ENCODE results near the gene TLE3.

GRCh38 chr15:70132139-70132538 is 34.4 kb upstream of the TLE3 start:
- TF ChIP-seq, protein P1, sequence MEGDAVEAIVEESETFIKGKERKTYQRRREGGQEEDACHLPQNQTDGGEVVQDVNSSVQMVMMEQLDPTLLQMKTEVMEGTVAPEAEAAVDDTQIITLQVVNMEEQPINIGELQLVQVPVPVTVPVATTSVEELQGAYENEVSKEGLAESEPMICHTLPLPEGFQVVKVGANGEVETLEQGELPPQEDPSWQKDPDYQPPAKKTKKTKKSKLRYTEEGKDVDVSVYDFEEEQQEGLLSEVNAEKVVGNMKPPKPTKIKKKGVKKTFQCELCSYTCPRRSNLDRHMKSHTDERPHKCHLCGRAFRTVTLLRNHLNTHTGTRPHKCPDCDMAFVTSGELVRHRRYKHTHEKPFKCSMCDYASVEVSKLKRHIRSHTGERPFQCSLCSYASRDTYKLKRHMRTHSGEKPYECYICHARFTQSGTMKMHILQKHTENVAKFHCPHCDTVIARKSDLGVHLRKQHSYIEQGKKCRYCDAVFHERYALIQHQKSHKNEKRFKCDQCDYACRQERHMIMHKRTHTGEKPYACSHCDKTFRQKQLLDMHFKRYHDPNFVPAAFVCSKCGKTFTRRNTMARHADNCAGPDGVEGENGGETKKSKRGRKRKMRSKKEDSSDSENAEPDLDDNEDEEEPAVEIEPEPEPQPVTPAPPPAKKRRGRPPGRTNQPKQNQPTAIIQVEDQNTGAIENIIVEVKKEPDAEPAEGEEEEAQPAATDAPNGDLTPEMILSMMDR (IDR thresholded peaks at IDR 0.05) = no peak
- no peak for TF ChIP-seq POLR2A (IDR thresholded peaks at IDR 0.05)

Measured in body of pancreas (tissue), 4 donors.